ENCODE results near the gene KLHL42.
"Not testable (repeated sequence)": the region's sequence is repeated elsewhere in the genome, so short reads cannot be mapped to it uniquely, and the experiment has no call there.

The KLHL42 gene, protein sequence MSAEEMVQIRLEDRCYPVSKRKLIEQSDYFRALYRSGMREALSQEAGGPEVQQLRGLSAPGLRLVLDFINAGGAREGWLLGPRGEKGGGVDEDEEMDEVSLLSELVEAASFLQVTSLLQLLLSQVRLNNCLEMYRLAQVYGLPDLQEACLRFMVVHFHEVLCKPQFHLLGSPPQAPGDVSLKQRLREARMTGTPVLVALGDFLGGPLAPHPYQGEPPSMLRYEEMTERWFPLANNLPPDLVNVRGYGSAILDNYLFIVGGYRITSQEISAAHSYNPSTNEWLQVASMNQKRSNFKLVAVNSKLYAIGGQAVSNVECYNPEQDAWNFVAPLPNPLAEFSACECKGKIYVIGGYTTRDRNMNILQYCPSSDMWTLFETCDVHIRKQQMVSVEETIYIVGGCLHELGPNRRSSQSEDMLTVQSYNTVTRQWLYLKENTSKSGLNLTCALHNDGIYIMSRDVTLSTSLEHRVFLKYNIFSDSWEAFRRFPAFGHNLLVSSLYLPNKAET

DNA sequence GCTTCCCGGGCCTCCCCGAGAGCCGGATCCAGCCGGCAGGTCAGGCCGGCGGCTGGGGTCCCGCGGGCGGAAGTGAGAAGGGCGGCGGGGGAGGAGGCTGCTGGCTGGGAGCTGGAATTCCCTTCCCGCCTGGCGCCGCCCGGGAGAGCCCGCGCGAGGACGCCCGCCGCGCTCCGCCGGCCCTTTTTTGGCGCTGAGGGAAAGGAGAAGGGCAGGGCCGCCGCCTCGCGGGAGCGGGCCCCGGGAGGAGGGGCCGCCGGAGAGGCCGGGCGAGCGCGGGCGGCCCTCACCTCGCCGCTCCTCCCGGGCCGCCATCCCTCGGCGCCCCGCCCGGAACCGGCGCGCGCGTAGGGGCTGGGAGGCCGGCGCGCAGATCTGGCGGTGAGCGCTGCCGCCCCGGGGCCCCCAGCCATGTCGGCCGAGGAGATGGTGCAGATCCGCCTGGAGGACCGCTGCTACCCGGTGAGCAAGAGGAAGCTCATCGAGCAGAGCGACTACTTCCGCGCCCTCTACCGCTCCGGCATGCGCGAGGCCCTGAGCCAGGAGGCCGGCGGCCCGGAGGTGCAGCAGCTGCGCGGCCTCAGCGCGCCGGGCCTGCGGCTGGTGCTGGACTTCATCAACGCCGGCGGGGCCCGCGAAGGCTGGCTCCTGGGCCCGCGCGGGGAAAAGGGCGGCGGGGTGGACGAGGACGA, at the start of gene KLHL42, which contains the start of gene MANSC4:
Gene KLHL42, plus strand, starts transcription at position 314 of the 692 bp plus-strand sequence. Its CDS starts 98 bp downstream, at position 412.
Gene MANSC4, minus strand, starts transcription at position 317 of the 692 bp plus-strand sequence. CDS start 8,960 bp downstream, outside the sequence.
- peak; percentile 61 for DNase-seq

DNA sequence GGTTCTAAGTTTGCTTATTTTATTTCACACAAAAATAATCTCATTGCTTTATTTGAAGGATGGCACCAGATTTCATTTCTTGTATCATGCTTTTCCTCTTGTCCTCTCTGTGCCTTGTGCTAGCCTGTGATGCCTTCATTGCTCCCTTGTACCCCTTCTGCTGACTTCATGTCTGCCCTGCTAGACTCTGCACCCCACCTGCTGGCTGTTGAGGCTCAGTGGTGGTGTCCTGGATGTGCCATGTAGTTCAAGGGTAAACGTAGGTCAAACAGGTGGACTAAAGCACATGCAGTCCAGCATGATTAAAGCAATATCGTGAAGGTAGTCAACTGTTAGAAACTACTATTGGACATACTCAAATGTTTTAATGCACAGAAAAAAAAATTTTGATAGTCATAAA, 47.8 kb upstream of the KLHL42 start:
- DNase-seq, result peak; percentile 33

DNA sequence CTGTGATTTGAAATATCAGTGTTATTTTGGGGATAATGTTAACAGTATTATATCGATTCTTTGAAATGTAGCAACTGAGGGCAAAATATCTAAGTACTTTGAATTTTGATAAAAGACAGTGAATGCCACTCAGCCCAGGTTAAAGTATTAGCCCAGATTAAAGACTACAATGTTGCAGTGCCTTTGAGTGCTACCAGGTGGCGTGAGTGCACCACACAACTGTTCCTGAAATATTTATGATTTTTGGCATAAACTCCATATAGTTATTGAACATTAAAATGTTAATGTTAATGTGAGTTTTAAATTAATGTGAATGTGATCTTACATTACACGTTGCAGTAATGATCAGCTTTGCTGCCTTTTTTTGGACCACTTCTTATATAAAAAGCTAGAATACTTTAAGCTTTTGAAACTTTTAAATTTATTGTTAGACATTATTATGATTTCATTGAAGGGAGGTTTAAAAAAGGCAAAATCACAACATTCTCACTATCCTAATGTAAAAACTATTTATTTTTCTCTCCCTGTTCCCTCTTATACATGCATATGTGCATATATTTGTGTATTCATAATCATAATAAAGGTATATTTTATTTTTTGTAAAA, 46.9 kb upstream of the KLHL42 start:
- DNase-seq, result peak; percentile 49

DNA sequence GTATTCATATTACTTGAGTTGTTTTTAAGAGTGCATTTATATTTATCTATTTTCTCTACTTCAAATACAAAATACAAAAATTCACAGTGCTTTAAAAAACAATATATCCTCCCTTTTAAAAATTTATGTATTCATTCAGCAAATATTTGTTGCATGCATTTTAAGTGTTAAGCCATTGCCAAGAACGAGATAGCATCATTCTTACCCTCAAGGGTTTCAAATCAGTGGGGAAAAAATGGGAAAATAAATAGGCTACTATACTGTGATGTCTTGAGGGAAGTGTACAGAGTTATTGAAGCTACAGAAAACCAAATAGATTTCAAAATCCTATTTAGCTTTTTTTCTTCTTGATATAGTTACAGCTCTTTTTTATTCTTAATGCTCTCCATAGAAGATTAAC, 46.2 kb upstream of the KLHL42 start:
- DNase-seq, result no peak

DNA sequence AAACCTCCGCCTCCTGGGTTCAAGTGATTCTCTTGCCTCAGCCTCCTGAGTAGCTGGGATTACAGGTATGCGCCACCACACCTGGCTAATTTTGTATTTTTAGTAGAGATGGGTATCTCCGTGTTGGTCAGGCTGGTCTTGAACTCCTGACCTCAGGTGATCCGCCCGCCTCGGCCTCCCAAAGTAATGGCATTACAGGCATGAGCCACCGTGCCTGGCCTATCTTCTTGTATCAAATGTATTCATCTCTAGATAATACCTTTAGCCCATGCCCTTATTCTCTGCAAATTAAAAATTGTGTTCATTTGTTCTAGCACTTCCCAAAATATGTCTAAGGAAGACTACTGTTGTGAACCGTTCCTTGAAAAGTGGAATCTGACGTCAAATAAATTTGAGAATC, 45.7 kb upstream of the KLHL42 start:
- DNase-seq, result not testable (repeated sequence)

DNA sequence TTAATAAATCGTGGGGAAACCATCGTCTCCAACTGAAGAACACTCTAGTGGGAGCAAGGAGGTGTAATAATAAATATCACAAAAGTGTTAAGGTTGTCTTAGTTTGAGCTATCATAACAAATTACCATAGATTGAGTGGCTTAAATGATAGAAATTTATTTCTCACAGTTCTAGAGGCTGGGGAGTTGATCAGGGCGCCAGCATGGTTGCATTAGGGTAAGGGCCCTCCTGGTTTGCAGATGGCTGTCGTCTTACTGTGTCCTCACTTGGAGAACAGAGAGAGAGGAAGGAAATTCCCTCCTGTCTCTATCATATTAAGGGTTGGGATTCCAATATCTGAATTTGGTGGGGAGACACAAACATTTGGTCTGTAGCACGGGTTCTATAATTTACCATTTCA, 36.4 kb upstream of the KLHL42 start:
- no peak for DNase-seq

DNA sequence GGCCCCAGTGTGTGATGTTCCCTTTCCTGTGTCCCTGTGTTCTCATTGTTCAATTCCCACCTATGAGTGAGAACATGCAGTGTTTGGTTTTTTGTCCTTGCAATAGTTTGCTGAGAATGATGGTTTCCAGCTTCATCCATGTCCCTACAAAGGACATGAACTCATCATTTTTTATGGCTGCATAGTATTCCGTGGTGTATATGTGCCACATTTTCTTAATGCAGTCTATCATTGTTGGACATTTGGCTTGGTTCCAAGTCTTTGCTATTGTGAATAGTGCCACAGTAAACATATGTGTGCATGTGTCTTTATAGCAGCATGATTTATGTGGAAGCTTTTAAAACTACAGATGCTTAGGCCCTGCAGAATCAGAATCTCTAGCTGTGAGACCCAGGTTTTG, 34.3 kb upstream of the KLHL42 start:
- not testable (repeated sequence) for DNase-seq

DNA sequence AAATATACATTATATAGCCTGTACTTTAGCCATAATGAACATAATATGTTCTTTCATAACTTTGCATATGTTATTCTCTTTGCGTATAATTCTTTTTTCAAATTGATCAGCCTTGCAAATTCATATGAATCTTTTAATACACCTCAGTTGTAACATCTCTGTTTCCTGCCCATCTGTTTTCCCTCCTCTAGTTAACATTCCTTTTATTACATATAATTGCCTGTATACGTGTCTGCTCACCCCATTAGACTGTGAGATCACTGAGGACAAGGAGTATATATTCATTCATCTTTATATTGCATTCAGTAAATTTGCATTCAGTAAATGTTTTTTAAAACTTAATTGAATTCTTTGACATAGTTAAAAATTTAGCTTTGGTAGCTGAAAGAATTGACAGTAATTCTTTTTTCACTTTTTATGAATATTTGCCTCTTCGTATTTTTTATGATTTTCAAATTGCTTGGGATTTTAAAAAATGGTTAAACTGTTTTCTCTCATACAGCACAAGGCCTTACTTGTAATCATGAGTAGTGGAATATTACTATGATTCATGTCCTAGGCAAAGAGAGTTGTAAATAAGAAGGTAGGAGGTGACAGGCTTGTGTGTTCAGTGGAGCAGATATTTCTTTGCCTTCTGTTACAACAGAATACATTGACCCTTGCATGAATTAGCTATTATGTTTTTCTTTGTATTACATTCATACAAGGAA, 32.8 kb upstream of the KLHL42 start:
- no peak for DNase-seq

DNA sequence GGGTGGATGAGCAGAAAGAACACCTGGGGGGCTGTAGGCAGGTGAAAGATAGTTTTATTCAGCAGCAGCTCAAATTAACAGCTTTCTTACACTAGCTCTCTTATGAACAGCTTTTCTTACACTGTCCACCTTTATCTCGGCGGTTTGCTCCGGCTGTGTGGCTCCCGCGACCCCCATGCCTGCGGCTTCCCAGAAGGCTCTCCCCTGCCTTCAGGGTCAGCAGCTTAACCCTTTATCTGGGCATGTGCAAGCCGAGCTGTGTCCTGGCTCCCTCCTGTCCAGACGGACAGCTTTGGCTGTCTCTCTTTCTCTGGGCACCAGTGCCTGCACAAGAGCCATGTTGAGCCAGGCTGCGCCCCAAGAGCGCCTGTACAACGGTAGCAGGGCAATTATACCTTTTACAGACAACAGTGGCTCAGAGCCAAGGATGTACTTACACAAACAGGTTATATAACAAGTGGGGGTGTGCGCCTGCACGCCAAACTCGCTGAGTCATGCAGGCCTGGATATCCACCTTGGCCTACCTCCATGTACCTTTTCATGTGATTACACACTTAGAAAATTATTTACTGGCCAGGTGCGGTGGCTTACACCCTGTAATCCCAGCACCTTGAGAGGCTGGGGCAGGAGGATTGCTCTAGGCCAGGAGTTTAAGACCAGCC, 28.5 kb upstream of the KLHL42 start:
- DNase-seq, result no peak

DNA sequence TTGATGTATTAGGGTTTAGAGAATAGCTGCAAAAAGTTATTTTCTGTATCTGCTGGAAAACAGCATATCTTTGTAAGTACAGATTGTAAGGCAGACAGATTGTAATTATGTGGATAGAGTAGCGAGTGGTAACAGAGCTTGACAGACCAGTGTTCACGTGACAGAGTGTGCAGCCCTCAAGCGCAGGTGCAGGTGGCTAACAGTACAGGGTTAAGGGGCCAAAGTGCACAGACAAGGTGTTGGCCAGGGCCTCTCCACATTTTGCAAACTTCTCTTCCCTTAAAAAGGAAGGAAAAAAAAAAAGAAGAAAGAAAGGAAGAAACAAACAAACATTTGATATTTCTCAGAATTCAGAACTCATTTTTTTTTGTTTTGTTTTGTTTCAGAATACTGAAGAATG, 25.2 kb upstream of the KLHL42 start:
- DNase-seq, result no peak

DNA sequence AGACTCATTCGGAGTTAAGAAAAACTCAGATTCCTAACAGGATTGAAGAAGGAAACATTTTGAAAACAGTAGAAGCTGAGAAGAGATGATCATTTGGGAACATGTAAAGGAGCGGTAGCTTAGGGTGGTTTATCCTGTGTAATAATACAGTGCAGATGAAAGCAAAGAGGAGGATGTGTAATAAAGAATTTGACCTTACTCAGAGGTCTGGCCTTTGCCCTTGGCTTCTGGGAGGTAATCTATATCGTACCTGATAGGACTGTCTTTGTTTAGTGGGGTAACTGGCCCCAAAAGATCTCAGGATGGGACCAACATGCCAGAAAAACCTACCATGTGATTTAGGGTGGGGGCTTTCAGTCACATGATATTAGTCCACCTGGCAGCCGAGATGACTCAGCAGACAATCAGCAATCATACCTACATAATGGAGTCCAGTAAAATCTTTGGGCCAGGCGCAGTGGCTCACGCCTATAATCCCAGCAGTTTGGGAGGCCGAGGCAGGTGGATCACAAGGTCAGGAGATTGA, 23.3 kb upstream of the KLHL42 start:
- DNase-seq, result no peak

DNA sequence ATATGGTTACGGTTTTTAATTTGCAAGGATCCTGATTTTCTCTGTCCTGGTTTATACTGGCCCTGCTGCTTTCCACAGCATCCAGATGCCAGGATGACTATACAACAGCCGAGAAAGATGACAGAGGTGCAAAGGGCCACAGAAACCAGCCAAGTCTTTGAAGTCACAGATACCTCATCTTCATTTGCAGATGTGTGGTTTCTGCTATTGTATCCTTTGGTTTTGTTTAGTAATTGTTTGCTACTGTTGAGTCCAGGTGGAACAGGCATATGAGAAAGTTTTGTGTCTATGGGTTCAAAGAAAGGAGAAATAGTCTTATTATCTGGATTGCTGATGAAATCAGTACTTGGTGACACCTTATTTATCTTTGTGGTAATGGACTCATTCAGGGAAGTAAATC, 17.3 kb upstream of the KLHL42 start:
- DNase-seq, result no peak

DNA sequence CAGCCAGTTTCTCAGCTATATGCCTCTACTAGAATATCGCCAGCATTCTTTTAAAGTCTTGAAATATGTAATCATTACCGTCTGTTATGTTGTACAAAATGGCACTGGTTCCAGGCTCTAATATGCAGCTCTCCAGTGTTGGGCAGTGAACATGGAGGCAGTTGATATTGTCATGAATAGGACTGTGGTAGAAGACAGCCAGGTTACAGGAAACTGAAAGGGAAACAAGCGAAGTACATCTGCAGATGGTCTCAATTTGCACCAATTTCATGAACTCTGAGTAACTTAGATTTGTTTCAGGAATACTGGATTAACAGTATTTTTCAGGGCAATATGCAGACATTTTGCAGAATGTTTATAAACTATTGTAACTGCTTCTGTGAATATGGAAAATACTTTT, 13.4 kb upstream of the KLHL42 start:
- DNase-seq, result no peak

DNA sequence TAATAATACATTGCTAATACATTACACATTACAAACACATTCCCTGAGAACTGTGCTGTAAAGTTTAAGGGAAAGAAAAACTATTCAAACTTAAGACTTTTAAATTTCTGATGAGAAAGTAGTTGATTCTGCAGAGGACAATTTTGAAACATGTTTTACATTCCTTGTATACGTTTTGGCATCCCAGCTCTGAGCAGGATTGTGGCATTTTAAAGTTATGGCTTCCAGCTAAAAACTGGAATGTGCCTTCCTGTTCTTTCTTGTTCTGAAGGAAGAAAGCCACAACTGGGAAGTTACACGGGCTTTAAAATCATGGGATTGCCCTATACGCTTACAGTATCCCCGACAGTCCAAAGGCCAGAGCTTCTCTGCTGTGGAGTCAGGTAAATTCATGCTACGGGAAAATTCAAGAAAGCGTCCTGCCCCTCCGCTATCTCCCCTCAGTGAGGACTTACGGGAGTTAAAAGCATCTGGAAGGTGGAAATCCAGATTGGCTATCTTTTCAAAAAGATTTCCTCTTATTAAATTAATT, 10.8 kb upstream of the KLHL42 start:
- no peak for DNase-seq

DNA sequence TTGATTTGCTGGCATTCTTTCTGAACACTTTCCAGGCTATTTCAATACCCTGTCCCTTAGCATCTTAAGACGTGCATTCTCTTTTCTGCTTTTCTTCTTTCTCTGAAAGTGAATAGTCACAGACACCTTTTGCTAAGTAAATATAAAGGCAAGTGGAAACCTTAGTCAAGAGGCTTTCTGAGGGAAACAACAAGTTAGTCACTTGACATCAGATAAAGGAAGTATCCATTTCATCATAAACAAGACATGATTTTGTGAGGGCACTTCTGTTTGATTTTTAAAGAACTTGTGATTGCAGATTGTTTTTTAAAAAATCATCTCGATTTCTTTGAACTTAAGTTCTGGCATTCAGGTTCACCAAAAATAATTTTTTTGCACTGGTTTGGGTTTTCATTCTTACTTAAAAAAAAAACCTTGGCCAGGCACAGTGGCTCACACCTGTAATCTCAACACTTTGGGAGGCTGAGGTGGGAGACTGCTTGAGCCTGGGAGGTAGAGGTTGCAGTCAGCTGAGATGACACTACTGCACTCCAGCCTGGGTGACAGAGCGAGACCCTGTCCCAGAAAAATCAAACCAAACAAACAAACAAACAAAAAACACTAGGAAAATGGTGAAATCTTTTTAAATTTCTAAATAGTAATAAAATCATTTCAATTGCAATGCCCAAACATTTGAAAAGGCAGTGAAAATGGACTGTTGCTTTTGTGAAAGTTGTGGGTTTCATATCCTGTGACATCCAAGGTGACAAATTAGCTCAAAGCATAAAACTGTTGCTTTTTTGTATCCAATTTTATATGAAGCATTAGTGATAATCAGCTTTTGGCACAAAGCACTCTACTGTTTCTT, 8.3 kb upstream of the KLHL42 start:
- DNase-seq, result no peak

DNA sequence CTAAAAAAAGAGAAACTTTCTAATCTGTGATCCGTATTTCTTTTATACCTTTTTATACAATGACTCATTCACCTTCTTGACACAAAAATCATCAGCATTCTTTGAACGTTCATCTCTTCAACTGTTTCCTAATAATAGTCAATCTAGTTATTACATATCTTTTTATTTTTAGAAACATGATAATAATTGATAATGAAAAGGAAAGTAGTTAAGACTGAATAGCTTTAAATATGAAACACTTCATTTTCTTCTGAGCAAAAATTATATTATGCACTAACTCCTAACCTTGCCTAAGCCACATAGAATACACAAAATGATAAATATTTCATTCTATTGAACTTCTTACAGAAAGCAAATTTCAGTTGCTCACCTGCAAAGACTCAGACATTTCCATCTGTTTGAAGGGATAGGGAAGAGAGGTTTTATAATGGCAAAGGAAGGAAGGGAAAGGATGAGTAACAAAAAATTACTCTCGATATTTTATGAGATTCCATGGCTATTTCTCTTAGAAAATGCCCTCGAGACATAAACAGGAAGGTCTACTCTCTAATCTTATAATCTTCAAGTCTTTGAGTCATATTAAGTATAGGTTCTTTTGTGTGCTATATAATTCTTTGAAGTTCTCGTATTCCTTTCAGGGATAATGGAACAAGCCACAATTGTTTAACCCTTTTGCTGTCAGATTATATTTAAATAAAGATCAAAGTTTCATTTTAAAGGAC, 7.5 kb upstream of the KLHL42 start:
- DNase-seq, result no peak

DNA sequence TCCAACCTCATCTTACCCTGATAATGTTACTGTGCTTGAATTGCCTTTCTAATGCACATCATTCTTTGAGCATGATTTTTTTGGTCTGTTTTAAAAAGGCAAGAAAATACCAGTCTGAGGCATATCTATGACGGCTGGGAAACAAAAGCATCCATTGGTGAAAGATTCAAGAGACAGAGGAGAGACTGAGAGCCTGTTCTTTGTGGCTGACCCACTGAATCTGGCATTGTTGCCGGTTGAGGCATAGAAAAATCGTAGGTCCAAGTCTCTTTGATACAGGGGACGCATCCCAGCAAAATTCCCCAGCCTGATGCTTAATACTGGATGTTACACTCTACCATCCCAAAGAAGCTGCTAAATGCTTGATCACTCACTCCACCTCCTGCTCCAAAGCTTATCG, 2.9 kb upstream of the KLHL42 start:
- DNase-seq, result no peak

DNA sequence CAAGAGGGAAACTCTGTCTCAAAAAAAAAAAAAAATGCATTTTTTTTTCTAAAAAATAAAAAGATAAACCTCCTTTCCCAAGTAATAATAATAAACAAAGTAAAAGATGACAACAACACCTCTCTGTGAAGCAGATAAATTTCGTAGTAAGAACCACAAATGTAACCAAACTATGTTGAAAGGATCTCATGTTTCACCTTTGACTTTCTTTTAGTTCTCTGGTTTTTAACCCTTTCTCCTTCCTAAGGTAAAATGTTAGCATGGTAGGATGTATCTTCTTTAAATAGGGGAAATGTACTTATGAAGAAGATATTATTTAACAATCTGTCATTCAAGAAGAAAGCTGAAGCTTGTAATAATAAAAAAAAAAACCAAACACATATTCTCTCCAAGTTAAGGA, 1.8 kb upstream of the KLHL42 start:
- no peak for DNase-seq

DNA sequence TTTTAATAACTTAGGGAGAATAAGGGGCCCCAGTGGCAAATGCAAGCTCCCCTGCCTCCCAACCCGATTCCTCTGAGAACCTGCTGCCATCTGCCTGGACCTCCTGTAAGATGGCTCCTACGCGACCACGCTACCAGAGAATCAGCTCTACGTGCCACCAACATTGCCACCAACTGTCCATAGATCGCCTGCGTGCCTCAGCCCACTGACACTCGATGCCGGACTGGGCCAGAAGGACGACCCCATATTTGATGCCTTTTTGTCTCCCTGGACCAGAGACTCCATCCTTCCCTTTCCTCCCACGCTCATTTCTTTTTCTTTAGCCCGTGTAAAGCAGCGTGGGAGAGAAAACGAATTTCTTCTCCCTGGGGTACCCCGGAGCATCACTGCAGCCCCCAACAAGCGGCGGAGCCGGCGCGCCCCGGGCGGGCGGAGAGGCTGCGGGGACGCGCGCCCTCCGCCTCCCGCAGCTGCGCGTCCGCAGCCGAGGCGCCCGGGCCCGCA, 565 bp upstream of the KLHL42 start:
- DNase-seq, result peak; percentile 43
